Left ventricle myocardium superior (tissue), 1 donor: ENCODE measurements around the gene CTAGE8. TPM values are rescaled to one million over a fixed set of nuclear protein-coding genes. Genes with fewer than 3 reads are reported as not detected.
"Not testable (repeated sequence)": the region's sequence is repeated elsewhere in the genome, so short reads cannot be mapped to it uniquely, and the experiment has no call there.

Source experiments
- ATAC-seq: fragments of 200-7000 bp; cut with Tn5 transposase; one replicate; pipeline ENCODE4 v1.9.1; 2020; ENCODE audit warnings: mild to moderate bottlenecking, moderate library complexity
- DNase-seq: peaks from one replicate; pipeline ENCODE4 v3.0.0-alpha.2; 2020
- intact Hi-C: fragments of 100-400 bp; cut with micrococcal nuclease; formaldehyde crosslinking; loops from one replicate; pipeline ENCODE4 v1.11.0; 2022
- total RNA-seq: library from RNA; stranded (reverse); fragmentation: NEBNext Ultra II Directional; extraction: Animal tissue kit (Norgen Biotek cat#: 25700); gene quantifications from one replicate; pipeline ENCODE4 v1.2.1, GENCODE V29; 2021
- donor health status: DM: no; HTN: yes; CAD: no; lungs with severe emphysema.

Gene CTAGE8
- total RNA-seq, 1 donor from 2014 or later = not detected

GRCh38 chr7:144262128-144262527 lies 7.0 kb downstream of the CTAGE8 start:
- intact Hi-C loops, ATAC-seq: not testable (repeated sequence)

GRCh38 chr7:144259067-144259466 lies 10.0 kb downstream of the CTAGE8 start:
- ATAC-seq, DNase-seq, intact Hi-C loops: not testable (repeated sequence)

More at GRCh38 chr7:144262128-144262527, 7.0 kb downstream of the CTAGE8 start:
- not testable (repeated sequence) for DNase-seq

DNA sequence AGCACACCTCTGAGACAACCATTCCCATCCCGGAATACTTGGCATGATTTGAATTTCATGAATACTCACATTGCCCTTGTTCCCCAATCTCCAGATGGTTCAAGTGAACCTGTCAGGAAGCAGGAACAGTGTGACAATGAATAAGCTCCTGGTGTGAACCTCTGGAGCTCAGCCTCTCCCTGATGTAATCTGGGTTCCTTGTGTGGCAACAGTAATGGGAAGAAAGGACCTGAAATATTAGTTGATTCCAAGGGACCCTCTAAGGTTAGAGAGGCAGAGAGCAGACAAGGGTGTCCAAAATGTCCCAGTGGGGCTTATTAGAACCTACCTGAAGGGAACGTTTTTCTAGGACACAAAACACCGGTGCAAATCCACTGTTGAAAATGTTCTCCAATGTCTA lies 13.0 kb downstream of the CTAGE8 start:
- DNase-seq = no peak
- no peak for ATAC-seq
- intact Hi-C loops = no loop called here

DNA sequence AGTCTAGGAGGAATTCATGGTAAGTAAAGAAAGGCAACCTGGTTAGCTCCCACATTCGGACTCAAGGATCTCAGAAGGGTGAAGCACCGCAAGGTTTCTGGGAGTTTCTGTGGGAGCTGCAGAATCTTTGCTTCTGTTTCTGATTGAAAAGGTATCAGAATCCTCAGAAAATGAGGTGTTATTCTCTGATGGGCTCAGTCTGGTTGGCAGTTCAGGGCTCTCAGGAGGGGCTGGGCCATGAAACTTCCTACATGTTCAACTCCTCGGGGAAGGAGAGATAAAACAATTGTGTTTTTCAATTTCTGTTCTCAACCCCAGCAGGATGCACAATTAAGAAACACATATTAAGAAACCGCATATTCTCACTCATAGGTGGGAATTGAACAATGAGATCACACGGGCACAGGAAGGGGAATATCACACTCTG lies 13.6 kb downstream of the CTAGE8 start:
- DNase-seq (no peak), ATAC-seq (no peak)
- intact Hi-C loops = no loop called here

GRCh38 chr7:144252307-144252706 lies 16.8 kb downstream of the CTAGE8 start:
- ATAC-seq, DNase-seq, intact Hi-C loops: not testable (repeated sequence)

DNA sequence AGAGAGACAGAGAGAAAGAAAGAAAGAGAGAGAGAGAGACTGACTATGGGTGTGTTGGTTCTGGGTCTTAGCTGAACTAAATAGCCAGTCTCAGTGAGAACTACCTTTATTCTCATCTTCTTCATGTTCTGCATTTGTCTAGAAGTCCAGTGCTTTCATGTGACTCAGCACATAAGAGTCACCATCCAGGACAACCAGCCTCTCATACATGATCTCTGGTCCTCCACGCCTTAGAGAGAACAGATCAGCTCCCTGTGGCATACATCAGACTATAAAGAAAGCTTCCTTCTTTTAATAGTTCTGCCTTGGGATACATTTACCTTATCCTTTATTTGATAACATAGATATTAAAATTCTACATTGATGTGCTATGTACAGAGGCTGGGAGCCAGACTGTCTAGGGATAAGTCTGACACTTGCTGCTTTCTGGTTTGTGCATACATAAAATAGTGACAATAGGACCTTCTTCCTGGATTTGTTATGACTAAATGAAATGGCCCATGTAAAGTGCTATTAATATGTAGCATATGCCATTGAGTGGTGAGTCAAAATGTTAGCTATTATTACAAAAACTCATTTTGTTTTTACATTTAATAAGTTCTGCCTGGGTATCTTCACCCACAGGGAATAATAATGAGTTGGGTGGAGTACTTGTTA lies 21.3 kb downstream of the CTAGE8 start:
- ATAC-seq, intact Hi-C loops, DNase-seq: not testable (repeated sequence)

DNA sequence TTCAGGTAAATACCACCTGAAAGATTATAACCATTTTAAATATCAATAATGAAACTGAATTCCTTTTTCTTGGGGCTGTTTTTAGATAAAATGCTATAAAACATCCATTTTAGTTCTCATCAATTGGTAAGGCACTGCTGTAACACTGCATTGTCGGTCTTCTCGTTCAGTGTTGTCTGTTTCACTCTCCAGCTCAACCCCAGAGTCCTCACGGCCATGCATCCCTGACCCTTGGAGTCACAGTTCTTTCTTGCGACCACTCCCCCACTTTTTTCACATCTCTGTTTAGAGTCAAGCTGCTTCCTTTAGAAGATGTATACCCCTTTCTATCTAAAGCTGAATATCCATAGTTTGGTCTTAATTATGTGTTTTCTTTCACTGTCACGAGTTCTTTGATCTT lies 22.1 kb downstream of the CTAGE8 start:
- intact Hi-C loops = not testable (repeated sequence)

GRCh38 chr7:144245372-144245771 lies 23.7 kb downstream of the CTAGE8 start:
- intact Hi-C loops, ATAC-seq: not testable (repeated sequence)

More for the DNA sequence above, 22.1 kb downstream of the CTAGE8 start:
- not testable (repeated sequence) for DNase-seq, ATAC-seq

GRCh38 chr7:144239365-144239764 lies 29.7 kb downstream of the CTAGE8 start, which contains the start of gene OR2A42:
TSS of gene OR2A42 (minus strand) at chr7:144239605. CDS start at chr7:144232843, 6,762 bp downstream.
- ATAC-seq, intact Hi-C loops: not testable (repeated sequence)

More at GRCh38 chr7:144245372-144245771, 23.7 kb downstream of the CTAGE8 start:
- DNase-seq = not testable (repeated sequence)

DNA sequence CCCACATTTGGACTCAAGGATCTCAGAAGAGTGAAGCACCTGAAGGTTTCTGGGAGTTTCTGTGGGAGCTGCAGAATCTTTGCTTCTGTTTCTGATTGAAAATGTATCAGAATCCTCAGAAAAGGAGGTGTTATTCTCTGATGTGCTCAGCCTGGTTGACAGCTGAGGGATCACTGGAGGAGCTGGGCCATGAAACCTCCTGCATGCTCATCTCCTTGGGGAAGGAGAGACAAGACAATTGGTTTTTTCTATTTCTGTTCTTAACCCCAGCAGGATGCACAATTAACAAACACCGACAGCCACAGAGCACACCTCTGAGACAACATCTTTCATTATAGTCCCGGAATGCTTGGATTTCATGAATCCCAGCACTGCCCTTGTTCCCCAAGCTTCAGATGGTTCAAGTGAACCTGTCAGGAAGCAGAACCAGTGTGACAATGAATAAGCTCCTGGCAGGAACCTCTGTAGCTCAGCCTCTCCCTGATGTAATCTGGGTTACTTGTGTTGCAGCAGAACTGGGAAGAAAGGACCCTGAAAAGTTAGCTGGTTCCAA lies 30.5 kb downstream of the CTAGE8 start:
- ATAC-seq, intact Hi-C loops, DNase-seq: not testable (repeated sequence)

More at GRCh38 chr7:144239365-144239764, 29.7 kb downstream of the CTAGE8 start, which contains the start of gene OR2A42:
- DNase-seq = not testable (repeated sequence)

DNA sequence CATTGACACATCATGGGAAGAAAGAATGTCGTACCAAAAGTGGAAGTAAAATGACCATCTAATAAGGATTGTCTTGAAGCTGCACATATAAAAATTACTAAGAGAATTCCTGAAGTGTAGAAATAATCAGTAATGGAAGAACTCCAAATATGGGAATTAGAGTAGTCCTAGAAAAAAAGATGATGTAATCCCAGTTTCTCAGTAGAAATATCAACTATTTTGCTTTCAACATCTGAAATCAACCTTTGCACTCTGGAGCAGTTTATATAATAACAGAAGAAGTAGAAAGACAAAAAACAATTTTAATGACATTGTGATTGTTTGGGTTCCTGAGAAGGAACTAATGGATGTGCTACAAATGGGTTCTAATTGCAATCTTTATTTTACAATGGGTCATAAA lies 36.0 kb downstream of the CTAGE8 start:
- intact Hi-C loops, ATAC-seq, DNase-seq: not testable (repeated sequence)

GRCh38 chr7:144231027-144231426 lies 38.1 kb downstream of the CTAGE8 start:
- DNase-seq, intact Hi-C loops, ATAC-seq: not testable (repeated sequence)

DNA sequence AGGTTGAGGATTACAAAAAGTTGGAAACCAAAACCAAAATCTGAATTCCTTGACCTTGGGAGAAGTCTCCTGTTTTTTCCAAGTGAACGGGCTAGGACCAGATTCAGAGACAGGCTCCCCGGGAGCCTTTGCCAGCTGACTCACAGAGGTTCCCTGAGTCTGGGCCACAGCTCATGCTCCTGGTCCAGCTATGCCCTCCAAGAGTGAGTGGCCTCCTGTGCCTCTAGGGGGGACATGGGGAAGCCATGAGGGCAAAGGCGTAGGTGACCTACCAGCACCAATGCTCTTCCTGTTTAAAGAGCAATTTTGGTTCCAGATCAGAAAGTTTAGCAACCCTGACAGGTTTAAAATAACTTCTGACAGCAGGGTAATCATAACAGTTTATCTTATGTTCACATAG lies 40.3 kb downstream of the CTAGE8 start:
- intact Hi-C loops, ATAC-seq, DNase-seq: not testable (repeated sequence)

DNA sequence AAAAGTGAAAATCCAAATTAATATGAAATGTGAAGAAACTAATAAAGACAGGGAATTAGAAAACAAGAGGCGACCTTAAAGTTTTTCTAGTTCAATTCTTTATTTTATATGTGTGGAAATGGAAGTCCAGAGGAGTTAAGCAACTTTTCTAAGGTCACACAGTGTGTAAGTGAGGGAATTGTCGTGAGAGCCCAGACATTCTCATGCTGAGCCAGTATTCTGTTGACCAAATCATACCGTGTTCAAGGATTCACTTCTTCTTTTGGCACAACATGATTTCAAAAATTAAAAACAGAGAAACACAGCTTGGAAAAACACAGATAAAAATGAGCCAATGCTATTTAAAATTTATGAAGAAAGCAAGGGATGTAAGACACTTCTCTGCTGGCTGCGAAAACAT lies 42.2 kb downstream of the CTAGE8 start:
- intact Hi-C loops, ATAC-seq, DNase-seq: not testable (repeated sequence)

DNA sequence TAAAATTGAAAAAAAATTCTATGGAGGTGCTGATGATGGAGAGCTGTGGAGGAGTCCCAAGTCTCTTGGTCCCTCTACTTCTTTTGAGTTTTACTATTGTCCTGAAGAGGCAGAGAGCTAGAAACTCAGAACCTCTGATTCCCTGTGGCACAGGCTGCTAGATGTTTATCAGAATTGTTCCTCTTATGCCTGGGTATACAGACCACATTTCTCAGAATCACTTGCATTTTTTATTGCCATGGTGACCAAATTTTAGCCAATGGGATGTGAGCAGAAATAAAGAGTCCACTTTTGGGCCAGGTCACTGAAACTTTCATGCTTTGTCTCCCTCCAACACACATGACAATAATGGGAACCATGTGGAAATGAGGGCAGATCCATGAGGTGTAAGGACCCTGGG lies 45.4 kb downstream of the CTAGE8 start:
- intact Hi-C loops, DNase-seq, ATAC-seq: not testable (repeated sequence)

DNA sequence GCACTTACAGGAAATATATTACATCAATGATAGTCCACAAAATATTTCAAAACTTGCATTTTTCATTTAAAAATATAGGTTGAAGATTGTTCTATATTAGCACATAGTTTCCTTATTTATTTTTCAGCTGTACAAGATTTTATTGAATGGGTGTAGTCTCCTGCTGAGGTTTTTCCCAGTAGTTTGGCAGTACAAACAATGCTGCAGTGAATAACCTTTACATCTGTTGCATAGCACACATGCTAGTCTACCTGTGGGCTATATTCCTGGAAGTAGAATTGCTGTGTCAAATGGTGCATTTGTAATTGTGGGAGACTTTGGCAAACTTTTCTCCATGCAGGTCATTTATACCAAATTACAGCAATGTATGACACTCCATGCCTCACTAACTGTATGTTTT lies 48.6 kb downstream of the CTAGE8 start:
- ATAC-seq, intact Hi-C loops, DNase-seq: not testable (repeated sequence)

DNA sequence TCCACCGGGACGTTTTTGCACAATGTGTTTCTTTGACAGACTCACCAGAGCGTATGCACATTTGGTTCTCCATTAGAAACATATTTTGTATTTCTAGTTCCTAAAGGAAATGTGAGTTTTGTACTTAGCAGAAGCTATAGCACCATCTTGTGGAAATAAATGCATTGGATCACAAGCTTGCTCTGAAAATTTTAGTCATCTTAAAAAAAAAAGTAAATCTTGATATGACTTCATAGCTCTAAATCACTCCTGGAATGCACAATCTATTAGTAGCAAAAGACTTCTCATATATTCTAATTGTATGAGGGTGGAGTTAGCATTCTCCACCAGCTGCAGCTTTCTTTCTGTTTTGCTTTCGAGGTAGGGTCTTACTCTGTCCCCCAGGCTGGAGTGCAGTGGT lies 49.9 kb downstream of the CTAGE8 start:
- ATAC-seq, DNase-seq, intact Hi-C loops: not testable (repeated sequence)

- ATAC-seq, DNase-seq, intact Hi-C loops: not testable (repeated sequence)
Observed at GRCh38 chr7:144218581-144218980, 50.5 kb downstream of the CTAGE8 start.

- intact Hi-C loops, ATAC-seq, DNase-seq: not testable (repeated sequence)
Observed at GRCh38 chr7:144217200-144217599, 51.9 kb downstream of the CTAGE8 start.
